ENCODE measurements around the gene PIK3C2G.

Gene PIK3C2G

GRCh38 chr12:18345021-18345735, 83.9 kb downstream of the PIK3C2G start:
- DNase-seq (ENCODE audit: low spot score) = no peak

GRCh38 chr12:18352312-18352711, 91.0 kb downstream of the PIK3C2G start:
- no peak for DNase-seq (ENCODE audit: low spot score)

GRCh38 chr12:18355429-18355828, 94.1 kb downstream of the PIK3C2G start:
- no peak for DNase-seq (ENCODE audit: low spot score)

- DNase-seq (ENCODE audit: low spot score) = no peak
Observed at GRCh38 chr12:18358077-18358476, 96.8 kb downstream of the PIK3C2G start.

GRCh38 chr12:18358930-18359329, 97.6 kb downstream of the PIK3C2G start:
- no peak for DNase-seq (ENCODE audit: low spot score)

GRCh38 chr12:18361433-18361832, 100.1 kb downstream of the PIK3C2G start:
- no peak for DNase-seq (ENCODE audit: low spot score)

- no peak for DNase-seq (ENCODE audit: low spot score)
Observed at GRCh38 chr12:18363321-18363720, 102.0 kb downstream of the PIK3C2G start.

GRCh38 chr12:18368594-18368993, 107.3 kb downstream of the PIK3C2G start:
- DNase-seq (ENCODE audit: low spot score) = no peak

GRCh38 chr12:18373181-18373580, 111.9 kb downstream of the PIK3C2G start:
- DNase-seq (ENCODE audit: low spot score) = no peak

GRCh38 chr12:18375131-18375530, 113.8 kb downstream of the PIK3C2G start:
- DNase-seq (ENCODE audit: low spot score) = no peak

GRCh38 chr12:18375583-18375982, 114.3 kb downstream of the PIK3C2G start:
- DNase-seq (ENCODE audit: low spot score) = no peak

- no peak for DNase-seq (ENCODE audit: low spot score)
Observed at GRCh38 chr12:18382236-18382885, 121.0 kb downstream of the PIK3C2G start.

GRCh38 chr12:18383203-18383602, 121.9 kb downstream of the PIK3C2G start:
- DNase-seq (ENCODE audit: low spot score) = peak; percentile 44

- no peak for DNase-seq (ENCODE audit: low spot score)
Observed at GRCh38 chr12:18387706-18388105, 126.4 kb downstream of the PIK3C2G start.

- no peak for DNase-seq (ENCODE audit: low spot score)
Observed at GRCh38 chr12:18389820-18390219, 128.5 kb downstream of the PIK3C2G start.

GRCh38 chr12:18391151-18391550, 129.8 kb downstream of the PIK3C2G start:
- no peak for DNase-seq (ENCODE audit: low spot score)

GRCh38 chr12:18394742-18395141, 133.4 kb downstream of the PIK3C2G start:
- DNase-seq (ENCODE audit: low spot score) = no peak

- DNase-seq (ENCODE audit: low spot score) = no peak
Observed at GRCh38 chr12:18400186-18400585, 138.9 kb downstream of the PIK3C2G start.

GRCh38 chr12:18402872-18403611, 141.7 kb downstream of the PIK3C2G start:
- no peak for DNase-seq (ENCODE audit: low spot score)

- no peak for DNase-seq (ENCODE audit: low spot score)
Observed at GRCh38 chr12:18411453-18411852, 150.1 kb downstream of the PIK3C2G start.

- no peak for DNase-seq (ENCODE audit: low spot score)
Observed at GRCh38 chr12:18414671-18415070, 153.4 kb downstream of the PIK3C2G start.

- DNase-seq (ENCODE audit: low spot score) = no peak
Observed at GRCh38 chr12:18415227-18415626, 153.9 kb downstream of the PIK3C2G start.

GRCh38 chr12:18416412-18416811, 155.1 kb downstream of the PIK3C2G start:
- DNase-seq (ENCODE audit: low spot score) = no peak

Data from HuH-7 (cell line).